HUES64 (cell line): ENCODE measurements around the gene CD58.

ENCODE experiments used
- H3K27ac ChIP-seq: 2 replicates; pipeline ENCODE4 v1.7.0; 2013; ENCODE audit warnings: low read depth, low read length, inconsistent platforms
- H3K27me3 ChIP-seq: 2 replicates; pipeline ENCODE4 v1.6.1; 2013; ENCODE audit warnings: mild to moderate bottlenecking, low read length; ENCODE audit not compliant: insufficient read depth
- H3K36me3 ChIP-seq: 2 replicates; pipeline ENCODE4 v1.6.1; 2013; ENCODE audit warnings: mild to moderate bottlenecking, low read length; ENCODE audit not compliant: insufficient read depth
- H3K4me1 ChIP-seq: 2 replicates; pipeline ENCODE4 v1.6.1; 2013; ENCODE audit warnings: mild to moderate bottlenecking, low read length, moderate library complexity; ENCODE audit not compliant: insufficient read depth
- H3K4me3 ChIP-seq: 2 replicates; pipeline ENCODE4 v1.5.1; 2013; ENCODE audit warnings: mild to moderate bottlenecking, low read length, moderate library complexity
- H3K9ac ChIP-seq: 2 replicates; pipeline ENCODE4 v1.6.1; 2013; ENCODE audit warnings: mild to moderate bottlenecking, low read depth, low read length
- H3K9me3 ChIP-seq: 2 replicates; pipeline ENCODE4 v1.6.1; 2013; ENCODE audit warnings: low read depth, low read length; ENCODE audit not compliant: insufficient read depth
- WGBS: fragments of 150-250, 120-280 bp; methylation state at CpG from one replicate; pipeline ENCODE4 v1.1.7; 2013; ENCODE audit warnings: missing lambda C conversion rate; 5-methylcytosine and 5-hydroxymethylcytosine counted together

The CD58 gene

DNA sequence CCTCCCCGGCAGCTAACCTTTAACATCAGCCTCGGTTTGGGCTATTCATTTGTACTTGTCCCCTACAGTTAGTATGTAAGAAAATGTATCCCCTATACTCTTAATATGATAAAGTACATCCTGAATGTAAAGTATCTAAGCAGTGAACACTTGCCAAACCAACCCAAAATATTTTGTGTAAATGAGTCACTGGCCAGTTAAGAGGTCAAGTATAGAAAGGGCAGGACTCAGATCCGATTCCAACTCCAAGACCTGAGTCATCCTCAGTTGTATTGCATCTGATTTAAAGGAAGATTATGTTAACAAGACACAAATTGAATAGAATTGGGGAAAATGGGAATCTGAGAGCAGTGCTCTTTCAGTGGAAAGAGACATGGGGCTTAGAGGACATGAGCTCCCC is 84.4 kb downstream of the CD58 start:
- no peak overlapping the region for H3K9ac ChIP-seq
- no peaks in the 10 kb centered on the region for H3K36me3 ChIP-seq
- 93% methylated on average over 1 of the region's 3 CpGs for WGBS
- no peak overlapping the region for H3K27ac ChIP-seq
- H3K9me3 ChIP-seq = no peaks in the 10 kb centered on the region
- no peak overlapping the region for H3K4me3 ChIP-seq
- no peaks in the 10 kb centered on the region for H3K27me3 ChIP-seq
- no peaks in the 10 kb centered on the region for H3K4me1 ChIP-seq

DNA sequence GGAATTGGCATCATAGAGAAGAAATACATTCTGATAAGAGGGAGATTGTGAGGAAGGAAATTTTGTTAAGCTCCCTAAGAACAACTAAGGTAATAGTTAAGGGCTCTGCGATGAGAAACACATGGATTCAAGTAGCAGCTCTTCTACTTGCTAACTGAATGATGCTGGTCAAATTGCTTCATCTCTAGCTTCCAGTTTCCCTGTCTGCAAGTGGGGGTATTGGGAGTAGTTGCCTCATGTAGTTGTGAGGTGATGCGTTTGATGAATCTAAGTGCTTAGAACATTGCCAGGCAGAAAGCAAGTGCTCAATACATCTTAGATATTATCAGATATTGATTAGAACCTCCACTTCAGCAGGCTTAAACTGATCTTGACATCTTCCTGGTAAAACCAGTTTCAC is 84.8 kb downstream of the CD58 start:
- no peaks in the 10 kb centered on the region for H3K27me3 ChIP-seq
- no peaks in the 10 kb centered on the region for H3K4me1 ChIP-seq
- no peak overlapping the region for H3K9ac ChIP-seq
- H3K9me3 ChIP-seq = no peaks in the 10 kb centered on the region
- 97% methylated on average over 2 of the region's 2 CpGs for WGBS
- no peaks in the 10 kb centered on the region for H3K36me3 ChIP-seq
- no peak overlapping the region for H3K4me3 ChIP-seq
- no peak overlapping the region for H3K27ac ChIP-seq

DNA sequence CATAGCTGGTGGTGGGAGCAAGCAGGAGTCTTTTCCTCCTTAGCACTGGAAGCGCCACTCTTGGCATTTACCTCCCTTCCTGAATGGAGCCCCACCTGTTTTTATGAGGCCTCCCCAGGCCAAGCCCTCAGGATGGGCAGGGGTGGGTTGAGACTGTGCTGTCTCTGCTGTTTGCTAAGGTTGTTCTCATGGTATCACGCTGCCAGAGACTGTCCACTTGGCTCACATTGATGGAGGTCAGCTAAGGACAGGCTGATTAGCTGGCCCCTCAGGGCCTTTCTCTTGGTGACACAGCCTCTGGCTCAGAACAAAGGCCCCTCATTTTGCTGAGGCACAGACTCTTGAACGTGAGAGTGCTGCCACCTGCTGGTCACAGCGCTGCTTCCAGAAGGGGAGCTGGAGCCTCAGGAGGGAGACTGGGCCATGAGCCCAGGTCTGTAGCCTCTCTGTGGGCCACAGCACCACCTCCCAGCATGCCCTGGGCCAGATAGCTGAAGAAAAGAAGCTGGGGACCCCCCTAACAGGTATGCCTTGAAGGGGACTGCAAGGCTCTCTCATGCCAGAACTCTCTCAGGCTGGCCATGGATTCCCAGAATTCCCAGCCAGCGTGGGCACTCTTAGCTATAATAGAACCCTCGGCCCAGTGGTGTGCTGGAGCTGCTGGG is 85.6 kb downstream of the CD58 start:
- Histone ChIP-seq H3K36me3 (no peaks in the 10 kb centered on the region), H3K9me3 (no peaks in the 10 kb centered on the region), H3K9ac (no peak overlapping the region), H3K27me3 (no peaks in the 10 kb centered on the region), H3K27ac (no peak overlapping the region), H3K4me1 (no peaks in the 10 kb centered on the region), H3K4me3 (no peak overlapping the region)
- WGBS = 52% methylated on average over 6 of the region's 6 CpGs

DNA sequence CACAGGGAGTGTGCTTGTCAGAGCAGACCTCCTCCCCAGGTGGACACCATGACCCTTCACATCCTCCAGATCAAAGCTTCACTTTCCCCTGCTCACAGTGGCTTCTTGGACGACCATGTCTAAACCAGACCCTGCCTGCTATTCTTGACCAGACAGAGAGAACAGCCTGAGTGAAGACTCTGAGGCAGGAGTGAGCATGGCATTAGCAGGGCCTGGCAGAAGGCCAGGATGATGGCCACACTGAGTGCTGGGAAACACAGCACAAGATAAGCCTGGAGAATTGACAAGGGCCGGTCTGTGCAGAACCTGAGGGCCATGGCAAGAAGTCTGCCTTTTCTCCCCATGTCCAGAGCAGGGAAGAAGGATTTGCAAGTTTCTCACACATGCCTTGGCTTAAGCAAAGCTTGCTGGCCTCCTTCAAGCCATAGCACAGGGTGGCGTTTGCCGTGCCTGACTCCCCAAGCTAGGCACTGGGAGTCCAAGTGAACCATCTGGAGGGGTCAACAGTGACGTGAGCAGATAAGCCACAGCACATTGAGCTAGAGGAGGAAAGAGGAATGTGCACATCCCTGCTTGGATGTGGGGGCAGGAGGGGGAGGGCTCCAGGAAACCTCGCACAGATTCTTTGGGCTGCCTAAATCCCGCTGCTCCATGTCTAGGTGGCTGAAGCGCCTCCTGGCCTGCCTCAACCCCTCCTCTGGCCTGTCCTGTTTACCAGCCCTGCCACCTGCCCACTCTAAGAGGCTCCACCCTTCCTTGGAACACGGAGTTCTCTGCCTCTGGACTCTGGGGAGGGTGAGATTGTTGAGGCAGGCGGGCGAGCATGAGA is 87.1 kb downstream of the CD58 start:
- no peak overlapping the region for H3K9ac ChIP-seq
- WGBS = 96% methylated on average over 11 of the region's 11 CpGs
- no peaks in the 10 kb centered on the region for H3K36me3 ChIP-seq
- no peak overlapping the region for H3K4me3 ChIP-seq
- peaks cover under 1% of the 10 kb centered on the region; the same call in 1 of the 2 replicates for H3K4me1 ChIP-seq
- H3K27me3 ChIP-seq = no peaks in the 10 kb centered on the region
- H3K9me3 ChIP-seq = no peaks in the 10 kb centered on the region
- no peak overlapping the region for H3K27ac ChIP-seq

DNA sequence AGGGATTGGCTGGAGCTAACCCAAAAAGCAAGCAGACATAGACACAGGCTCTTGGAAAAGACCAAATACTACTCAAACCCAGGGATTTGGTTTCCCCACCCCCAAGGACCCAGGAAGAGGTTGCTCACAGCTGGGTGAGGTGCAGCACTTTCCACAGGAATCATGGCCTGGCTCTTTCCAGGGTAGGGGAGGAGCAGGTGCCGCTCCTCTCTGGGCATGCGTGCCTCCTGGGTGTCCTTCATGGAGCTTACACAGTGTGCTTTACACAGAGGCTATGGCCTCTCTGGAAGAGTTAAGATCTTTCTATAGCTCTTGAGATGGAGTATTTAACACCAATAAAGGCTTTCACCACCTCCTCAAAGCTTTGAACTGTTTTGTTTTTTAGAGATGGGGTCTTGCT is 88.3 kb downstream of the CD58 start:
- 85% methylated on average over 2 of the region's 2 CpGs for WGBS
- H3K9me3 ChIP-seq = no peaks in the 10 kb centered on the region
- H3K9ac ChIP-seq = no peak overlapping the region
- H3K4me3 ChIP-seq = no peak overlapping the region
- no peaks in the 10 kb centered on the region for H3K27me3 ChIP-seq
- H3K4me1 ChIP-seq = peaks cover 7% of the 10 kb centered on the region
- no peaks in the 10 kb centered on the region for H3K36me3 ChIP-seq
- H3K27ac ChIP-seq = no peak overlapping the region

DNA sequence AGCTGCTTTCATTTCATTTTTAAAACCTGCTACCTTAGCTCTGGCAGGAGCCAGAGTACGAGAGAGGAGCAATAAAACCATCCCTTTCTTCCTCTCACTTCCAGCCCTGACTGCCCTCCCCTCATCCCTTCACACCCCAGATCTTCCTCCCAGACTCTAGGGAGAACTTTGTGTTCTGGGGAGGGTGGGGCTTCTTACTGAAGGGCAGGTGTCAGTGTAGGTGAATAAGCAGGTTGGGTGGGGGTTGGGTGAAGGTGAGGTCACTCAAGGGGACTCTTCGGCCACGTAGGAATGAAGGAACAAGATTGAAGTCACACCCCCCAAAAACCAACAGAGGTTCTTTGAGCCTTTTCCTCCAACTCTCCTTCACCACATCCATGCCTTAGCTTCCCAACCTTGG is 88.9 kb downstream of the CD58 start:
- Histone ChIP-seq H3K9me3 (no peaks in the 10 kb centered on the region), H3K9ac (no peak overlapping the region), H3K27me3 (no peaks in the 10 kb centered on the region), H3K27ac (no peak overlapping the region), H3K36me3 (no peaks in the 10 kb centered on the region), H3K4me1 (peaks cover 7% of the 10 kb centered on the region), H3K4me3 (no peak overlapping the region)
- WGBS = 76% methylated on average over 3 of the region's 3 CpGs

DNA sequence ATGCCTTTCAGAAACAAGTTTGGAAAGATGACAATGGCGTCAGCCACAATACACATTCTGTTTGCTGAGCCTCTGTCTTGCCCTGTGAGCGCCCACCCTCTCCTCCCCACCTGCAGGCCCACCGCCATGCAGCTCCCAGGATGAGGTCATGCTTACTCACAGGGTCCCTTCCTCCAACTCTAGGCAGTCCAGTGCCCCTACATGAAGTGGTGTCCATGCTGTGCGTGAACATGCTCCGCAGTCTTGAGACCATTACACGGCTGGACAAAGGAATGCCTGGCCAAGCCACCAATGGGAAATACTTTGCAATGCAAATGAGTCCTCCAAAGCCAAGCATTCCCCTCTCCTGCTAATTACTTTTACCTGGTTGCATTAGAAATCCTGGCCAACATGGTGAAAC is 92.2 kb downstream of the CD58 start:
- no peak overlapping the region for H3K4me3 ChIP-seq
- H3K9me3 ChIP-seq = no peaks in the 10 kb centered on the region
- no peak overlapping the region for H3K9ac ChIP-seq
- H3K4me1 ChIP-seq = peaks cover 7% of the 10 kb centered on the region
- no peak overlapping the region for H3K27ac ChIP-seq
- 67% methylated on average over 6 of the region's 6 CpGs for WGBS
- H3K27me3 ChIP-seq = no peaks in the 10 kb centered on the region
- no peaks in the 10 kb centered on the region for H3K36me3 ChIP-seq

DNA sequence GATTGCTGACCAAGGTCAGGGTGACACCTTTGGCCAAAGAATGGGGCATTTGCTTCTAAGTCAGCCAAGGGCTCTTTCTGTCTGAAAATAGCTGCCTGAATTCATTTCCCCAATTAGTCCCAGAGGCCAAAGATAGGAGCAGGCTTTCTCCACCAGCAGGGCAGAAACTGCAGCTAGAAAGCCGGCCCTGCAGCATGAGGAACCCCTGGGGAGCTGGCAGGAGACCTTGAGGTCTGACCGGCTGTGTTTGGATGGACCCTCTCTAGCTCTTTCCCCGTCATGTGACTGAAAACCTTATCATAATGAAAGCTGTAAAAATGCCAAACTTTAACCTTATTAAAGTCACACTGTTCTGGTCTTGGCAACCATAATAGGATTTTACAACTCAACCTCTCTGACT is 93.4 kb downstream of the CD58 start:
- no peak overlapping the region for H3K27ac ChIP-seq
- H3K9ac ChIP-seq = no peak overlapping the region
- peaks cover 7% of the 10 kb centered on the region for H3K4me1 ChIP-seq
- H3K4me3 ChIP-seq = no peak overlapping the region
- H3K27me3 ChIP-seq = no peaks in the 10 kb centered on the region
- WGBS = 85% methylated on average over 3 of the region's 3 CpGs
- H3K36me3 ChIP-seq = no peaks in the 10 kb centered on the region
- H3K9me3 ChIP-seq = no peaks in the 10 kb centered on the region

DNA sequence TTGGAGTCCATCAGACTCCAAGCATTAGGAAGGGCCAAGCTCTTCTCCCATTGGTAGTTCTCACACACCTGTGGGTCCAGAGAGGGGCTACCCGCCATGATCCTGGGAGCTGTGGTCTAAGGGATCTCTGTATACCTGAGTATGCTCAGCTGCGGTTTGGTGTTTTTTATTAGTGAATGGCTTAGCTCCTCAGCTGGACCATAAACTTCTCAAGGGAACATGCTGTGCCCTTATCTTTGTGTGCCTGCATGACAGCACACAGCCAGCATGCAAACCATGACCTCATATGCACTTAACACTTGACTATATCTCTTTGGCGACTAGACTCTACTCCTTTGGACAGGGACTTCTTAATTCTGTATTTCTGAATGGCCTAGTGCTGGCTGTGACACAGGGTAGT is 94.5 kb downstream of the CD58 start:
- H3K9me3 ChIP-seq = no peaks in the 10 kb centered on the region
- peaks cover 10% of the 10 kb centered on the region for H3K4me1 ChIP-seq
- no peak overlapping the region for H3K27ac ChIP-seq
- no peak overlapping the region for H3K9ac ChIP-seq
- H3K36me3 ChIP-seq = no peaks in the 10 kb centered on the region
- H3K27me3 ChIP-seq = no peaks in the 10 kb centered on the region
- H3K4me3 ChIP-seq = no peak overlapping the region
- WGBS = 93% methylated on average over 3 of the region's 3 CpGs

DNA sequence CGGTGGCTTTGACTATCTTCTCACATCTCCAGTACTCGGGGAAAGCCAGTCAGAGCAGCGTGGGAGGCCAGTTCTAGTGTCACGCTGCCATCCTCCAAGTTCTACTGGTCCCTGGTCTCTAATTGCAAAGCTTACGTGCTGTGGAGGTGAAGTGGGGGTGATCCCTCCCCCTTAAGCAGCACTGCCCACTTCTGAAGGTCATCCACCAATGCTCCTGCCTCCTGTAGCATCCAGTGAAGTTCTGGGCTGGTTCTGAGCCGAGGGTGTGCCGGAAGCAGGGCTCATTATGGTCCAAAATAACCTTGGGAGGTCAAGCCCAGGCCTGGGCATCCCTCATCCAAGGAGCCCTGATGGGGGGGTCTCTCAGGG is 95.0 kb downstream of the CD58 start:
- no peak overlapping the region for H3K27ac ChIP-seq
- no peak overlapping the region for H3K4me3 ChIP-seq
- no peaks in the 10 kb centered on the region for H3K9me3 ChIP-seq
- no peak overlapping the region for H3K9ac ChIP-seq
- WGBS = 94% methylated on average over 7 of the region's 7 CpGs
- H3K4me1 ChIP-seq = peaks cover 10% of the 10 kb centered on the region
- no peaks in the 10 kb centered on the region for H3K36me3 ChIP-seq
- H3K27me3 ChIP-seq = no peaks in the 10 kb centered on the region

DNA sequence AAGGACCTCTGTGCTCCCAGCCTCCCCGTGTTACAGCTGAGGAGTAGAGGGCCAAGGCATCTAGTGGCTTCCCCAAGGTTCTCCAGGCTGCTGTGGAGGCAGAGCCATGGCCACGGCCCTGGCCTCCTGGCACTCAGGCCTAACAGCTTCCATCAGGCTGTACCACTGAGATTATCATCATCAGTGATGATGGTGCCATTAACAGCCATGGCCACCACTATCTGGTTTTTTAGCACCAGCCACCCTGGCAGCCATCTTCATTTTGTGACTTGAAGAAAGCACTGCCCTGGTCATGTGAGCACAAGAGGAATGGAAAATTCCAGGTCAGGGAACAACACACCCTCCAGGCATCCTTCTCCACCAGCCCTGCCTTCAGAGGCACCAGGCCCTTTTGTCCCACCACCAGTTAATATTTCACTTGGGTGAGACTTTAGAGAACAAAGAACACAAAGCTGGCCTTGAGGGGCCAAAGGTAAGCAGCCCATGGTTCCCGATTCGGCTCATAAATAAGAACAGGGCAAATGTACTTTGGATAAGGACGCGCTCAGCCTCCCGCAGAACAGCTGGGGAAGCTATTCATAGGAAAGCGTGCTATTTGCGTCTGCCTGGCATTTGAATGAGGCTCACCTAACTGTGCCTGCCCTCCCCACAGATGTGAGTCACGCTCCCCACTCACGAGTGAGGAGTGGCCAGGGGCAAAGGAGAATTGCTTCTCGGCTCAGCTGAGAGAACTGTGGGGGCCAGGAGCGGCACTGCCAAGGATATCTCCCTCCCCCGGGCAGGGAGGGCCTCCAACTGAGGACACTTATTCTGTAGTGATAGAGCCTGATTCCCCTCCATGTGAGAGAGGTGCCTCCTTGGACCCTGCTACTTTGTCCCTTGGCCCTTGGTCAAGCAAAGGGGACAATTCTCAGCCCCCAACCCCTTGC is 95.6 kb downstream of the CD58 start:
- no peak overlapping the region for H3K9ac ChIP-seq
- no peak overlapping the region for H3K27ac ChIP-seq
- no peak overlapping the region for H3K4me3 ChIP-seq
- no peaks in the 10 kb centered on the region for H3K36me3 ChIP-seq
- H3K9me3 ChIP-seq = no peaks in the 10 kb centered on the region
- WGBS = 88% methylated on average over 14 of the region's 14 CpGs
- peaks cover 10% of the 10 kb centered on the region for H3K4me1 ChIP-seq
- no peaks in the 10 kb centered on the region for H3K27me3 ChIP-seq
